GM18499 (cell line): ENCODE results near the gene SUGCT.
"Not testable (repeated sequence)": the region's sequence is repeated elsewhere in the genome, so short reads cannot be mapped to it uniquely, and the experiment has no call there.

Experiments
- ATAC-seq: cut with Tn5 transposase; IDR thresholded peaks from one replicate; pipeline ENCODE4 v1.9.1; 2021; ENCODE audit warnings: moderate number of reproducible peaks; ENCODE audit not compliant: insufficient read depth, unreplicated experiment

Gene SUGCT

GRCh38 chr7:40137563-40137962 is 2.8 kb downstream of the SUGCT start:
- no peak for ATAC-seq

GRCh38 chr7:40138973-40139372 is 4.2 kb downstream of the SUGCT start:
- no peak for ATAC-seq

- not testable (repeated sequence) for ATAC-seq
Measured at GRCh38 chr7:40139891-40140290, 5.1 kb downstream of the SUGCT start.

GRCh38 chr7:40141916-40142315 is 7.1 kb downstream of the SUGCT start:
- ATAC-seq = not testable (repeated sequence)

- ATAC-seq = not testable (repeated sequence)
Measured at GRCh38 chr7:40145596-40146130, 10.9 kb downstream of the SUGCT start.

GRCh38 chr7:40147371-40148246 is 12.8 kb downstream of the SUGCT start:
- ATAC-seq = no peak

GRCh38 chr7:40148247-40148580 is 13.4 kb downstream of the SUGCT start:
- not testable (repeated sequence) for ATAC-seq

- no peak for ATAC-seq
Measured at GRCh38 chr7:40148671-40149070, 13.9 kb downstream of the SUGCT start.

GRCh38 chr7:40151504-40151903 is 16.7 kb downstream of the SUGCT start:
- no peak for ATAC-seq

GRCh38 chr7:40156988-40157387 is 22.2 kb downstream of the SUGCT start:
- ATAC-seq = no peak

GRCh38 chr7:40162516-40162915 is 27.7 kb downstream of the SUGCT start:
- ATAC-seq = no peak

GRCh38 chr7:40165216-40165615 is 30.4 kb downstream of the SUGCT start:
- ATAC-seq = no peak

- no peak for ATAC-seq
Measured at GRCh38 chr7:40167291-40167690, 32.5 kb downstream of the SUGCT start.

- ATAC-seq = not testable (repeated sequence)
Measured at GRCh38 chr7:40168266-40168665, 33.5 kb downstream of the SUGCT start.

- ATAC-seq = not testable (repeated sequence)
Measured at GRCh38 chr7:40173121-40173520, 38.3 kb downstream of the SUGCT start.

- ATAC-seq = not testable (repeated sequence)
Measured at GRCh38 chr7:40175256-40175655, 40.5 kb downstream of the SUGCT start.

- no peak for ATAC-seq
Measured at GRCh38 chr7:40175725-40176510, 41.1 kb downstream of the SUGCT start.

- ATAC-seq = no peak
Measured at GRCh38 chr7:40177071-40177470, 42.3 kb downstream of the SUGCT start.

GRCh38 chr7:40182452-40182851 is 47.6 kb downstream of the SUGCT start:
- no peak for ATAC-seq

- no peak for ATAC-seq
Measured at GRCh38 chr7:40186586-40186985, 51.8 kb downstream of the SUGCT start.

- no peak for ATAC-seq
Measured at GRCh38 chr7:40192036-40192435, 57.2 kb downstream of the SUGCT start.
